Skin of body (tissue), 2 donors: ENCODE data around the gene MST1. TPM values are rescaled to one million over a fixed set of nuclear protein-coding genes. Genes with fewer than 3 reads are reported as not detected.

Source experiments
- DNase-seq: peaks from one replicate; lab custom pipeline; 2025; lab: John Stamatoyannopoulos, UW
- total RNA-seq: library from RNA; depleted of rRNA; stranded (reverse); fragments of >200 nt; gene quantifications from one replicate; pipeline ENCODE4 v1.2.3, GENCODE V29; 2014

Gene MST1
- total RNA-seq, 1 donor from 2014 or later = 8.6 TPM

- no peak for DNase-seq
Measured at GRCh38 chr3:49718858-49719213, 29.6 kb upstream of the MST1 start.

DNA sequence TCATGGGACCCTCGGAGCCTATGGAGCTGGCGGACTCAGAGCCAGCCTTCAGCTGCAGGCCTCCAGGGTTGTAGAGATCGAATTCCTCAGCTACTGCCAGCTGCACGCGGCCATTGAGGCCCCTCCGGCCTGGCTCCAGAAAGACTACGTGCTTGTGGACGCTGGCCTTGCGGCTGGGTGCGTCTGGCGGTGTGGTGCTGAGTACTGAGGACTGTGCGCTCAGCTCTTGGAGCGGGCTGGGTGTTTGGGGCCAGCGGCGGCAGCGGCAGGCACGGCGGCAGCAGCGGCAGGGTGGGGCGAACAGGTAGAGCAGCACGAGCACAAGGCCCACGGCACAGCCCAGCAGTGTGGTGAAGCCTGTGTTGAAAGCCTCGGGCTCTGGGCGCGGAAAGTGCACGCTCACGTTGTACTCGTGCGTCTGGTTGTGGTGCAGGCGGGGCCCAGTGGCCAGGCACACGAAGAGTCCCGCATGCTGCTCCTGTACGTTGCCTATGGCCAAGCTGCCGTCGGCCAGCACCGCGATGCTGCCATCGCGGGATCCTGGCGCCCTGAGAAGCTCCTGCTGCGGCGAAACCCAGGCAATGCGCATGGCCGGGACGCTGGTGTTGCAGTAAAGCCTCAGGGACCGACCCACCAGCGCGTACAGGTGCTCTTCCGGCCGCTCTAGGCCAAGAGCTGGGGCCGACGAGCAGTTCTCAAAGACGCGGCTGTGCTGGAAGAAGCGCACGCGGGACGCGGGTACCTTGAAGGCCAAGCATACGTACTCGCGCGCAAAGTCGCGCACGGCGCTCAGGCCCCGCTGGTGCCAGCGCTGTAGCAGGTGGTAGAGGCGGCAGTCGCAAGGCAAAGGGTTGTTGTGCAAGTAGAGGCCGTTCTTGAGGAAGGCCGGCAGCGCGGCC, 28.9 kb upstream of the MST1 start:
- DNase-seq = no peak

GRCh38 chr3:49717211-49717958, 28.1 kb upstream of the MST1 start:
- DNase-seq = no peak

DNA sequence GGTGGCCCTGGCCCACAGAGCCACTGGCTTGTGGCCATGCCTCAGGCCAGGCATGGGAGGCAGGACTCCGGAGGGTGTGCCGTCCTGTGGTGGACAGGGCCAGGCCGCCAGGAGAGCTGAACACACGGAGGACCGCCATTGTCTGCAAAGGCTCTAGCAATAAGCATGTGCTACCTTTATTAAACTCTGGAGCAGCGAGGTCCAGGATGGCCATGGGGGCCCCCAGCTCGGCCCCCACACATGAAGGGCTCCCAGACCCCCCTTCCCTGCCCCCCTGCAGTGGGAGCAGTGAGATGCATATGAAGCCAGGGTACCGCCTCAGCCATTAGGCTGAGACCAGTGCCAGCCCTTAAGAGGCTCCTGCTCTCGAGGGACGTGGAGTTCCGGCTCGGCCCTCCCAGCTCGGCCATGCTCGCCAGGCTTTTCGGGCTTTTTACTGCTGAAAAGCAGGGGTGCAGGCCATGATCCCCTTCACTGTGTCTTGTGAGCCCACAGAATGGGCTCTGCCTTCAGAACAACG, 27.5 kb upstream of the MST1 start:
- no peak for DNase-seq

DNA sequence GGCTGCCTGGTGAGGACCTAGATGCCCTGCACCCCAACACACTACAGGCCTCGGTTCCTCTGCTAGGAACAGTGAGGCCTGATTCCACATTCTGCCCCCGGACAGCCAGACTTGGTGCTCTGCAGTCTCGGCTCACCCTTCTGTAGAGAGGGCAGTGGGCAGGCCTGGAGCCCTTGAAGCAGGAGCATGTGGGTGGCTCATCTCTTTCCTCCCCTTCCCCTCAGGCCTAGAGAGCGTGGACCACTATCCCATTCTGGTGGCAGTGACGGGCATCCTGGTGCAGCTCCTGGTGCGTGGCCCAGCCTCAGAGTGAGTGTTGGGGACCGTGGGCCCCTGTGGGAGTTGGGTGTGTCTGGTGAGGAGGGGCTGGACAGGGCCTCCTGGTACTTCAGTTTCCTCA, 26.9 kb upstream of the MST1 start:
- DNase-seq = no peak

DNA sequence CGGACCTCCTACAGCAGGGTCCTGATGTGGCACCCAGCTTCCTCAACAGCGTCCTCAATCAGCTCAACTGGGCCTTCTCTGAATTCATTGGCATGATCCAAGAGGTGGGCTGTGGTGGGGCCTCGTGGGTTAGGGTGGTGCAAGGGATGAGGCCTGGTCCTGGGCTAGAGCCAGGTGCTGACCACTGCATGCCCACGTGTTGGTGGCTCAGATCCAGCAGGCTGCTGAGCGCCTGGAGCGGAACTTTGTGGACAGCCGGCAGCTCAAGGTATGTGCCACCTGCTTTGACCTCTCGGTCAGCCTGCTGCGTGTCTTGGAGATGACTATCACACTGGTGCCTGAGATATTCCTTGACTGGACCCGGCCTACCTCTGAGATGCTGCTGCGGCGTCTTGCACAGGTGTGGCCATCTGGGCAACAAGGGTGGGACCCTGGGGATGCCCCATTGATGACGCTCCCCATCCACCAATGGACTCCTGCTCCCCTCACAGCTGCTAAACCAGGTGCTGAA, 26.4 kb upstream of the MST1 start:
- no peak for DNase-seq

DNA sequence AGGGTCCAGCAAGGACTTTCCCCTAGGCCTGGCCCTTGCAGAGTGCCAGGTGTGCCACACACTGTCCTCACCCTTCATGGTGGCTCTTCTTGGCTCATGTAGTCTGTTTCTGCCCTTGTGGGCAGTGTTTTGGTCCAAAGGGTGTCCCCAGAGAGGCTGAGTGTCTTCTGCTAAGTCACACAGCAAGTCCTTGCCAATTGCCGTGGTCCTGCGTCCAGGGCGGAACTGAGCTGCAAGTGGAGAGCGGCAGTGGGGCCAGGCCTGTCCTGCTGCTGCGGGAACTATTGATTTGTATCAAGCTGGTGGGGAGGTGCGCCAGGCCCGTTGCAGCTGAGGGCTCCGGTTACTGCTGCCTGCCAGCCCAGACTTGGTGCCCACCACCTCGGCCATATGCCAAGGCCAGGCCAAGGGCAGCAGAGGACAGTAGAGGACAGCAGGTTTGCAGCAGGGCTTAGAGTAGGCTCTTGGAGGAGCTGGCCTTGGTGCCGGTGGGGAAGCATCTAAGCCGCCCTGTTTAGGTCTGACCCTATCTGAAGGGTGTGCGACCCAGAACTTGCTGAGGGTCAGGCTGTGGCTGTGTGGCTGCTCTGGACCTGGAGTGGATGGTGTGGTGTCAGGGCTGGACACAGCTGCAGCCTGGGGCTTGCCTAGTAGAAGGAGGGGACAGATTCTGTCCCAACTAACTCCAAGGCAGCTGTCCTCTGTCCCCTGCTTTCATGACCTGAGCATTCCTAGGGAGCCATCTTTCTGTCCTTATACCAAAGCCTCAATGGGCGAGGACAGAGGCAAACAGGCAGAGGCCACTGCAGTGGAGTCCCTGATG, 25.7 kb upstream of the MST1 start:
- DNase-seq = no peak

DNA sequence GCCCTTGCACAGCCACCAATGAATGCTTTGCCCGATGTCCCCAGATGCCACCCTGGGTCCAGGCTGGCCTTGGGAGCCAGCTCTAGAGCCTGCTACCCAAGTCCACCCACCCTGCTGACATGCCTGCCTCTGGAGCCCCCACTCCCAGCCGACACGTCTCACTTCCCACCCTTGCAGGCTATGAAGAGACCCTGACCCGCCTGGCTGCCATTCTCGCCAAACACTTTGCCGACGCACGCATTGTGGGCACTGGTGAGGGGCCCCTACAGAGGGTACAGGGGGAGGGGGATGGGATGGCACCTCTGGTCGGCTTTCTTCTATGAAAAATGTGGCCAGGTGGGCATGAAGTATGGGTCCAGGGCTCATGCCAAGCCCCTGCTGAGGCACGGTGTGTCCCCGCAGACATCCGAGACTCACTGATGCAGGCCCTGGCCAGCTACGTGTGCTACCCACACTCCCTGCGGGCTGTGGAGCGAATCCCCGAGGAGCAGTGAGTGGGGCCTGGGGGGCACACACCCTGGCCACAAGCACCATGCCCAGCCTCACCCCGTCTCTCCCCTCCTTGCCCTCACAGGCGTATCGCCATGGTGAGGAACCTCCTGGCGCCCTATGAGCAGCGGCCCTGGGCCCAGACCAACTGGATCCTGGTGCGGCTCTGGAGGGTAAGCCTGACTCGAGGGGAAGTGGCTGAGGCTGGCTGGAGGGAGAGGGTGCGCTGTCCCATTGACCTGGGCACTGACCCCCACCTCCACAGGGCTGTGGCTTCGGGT, 24.2 kb upstream of the MST1 start:
- DNase-seq = no peak

DNA sequence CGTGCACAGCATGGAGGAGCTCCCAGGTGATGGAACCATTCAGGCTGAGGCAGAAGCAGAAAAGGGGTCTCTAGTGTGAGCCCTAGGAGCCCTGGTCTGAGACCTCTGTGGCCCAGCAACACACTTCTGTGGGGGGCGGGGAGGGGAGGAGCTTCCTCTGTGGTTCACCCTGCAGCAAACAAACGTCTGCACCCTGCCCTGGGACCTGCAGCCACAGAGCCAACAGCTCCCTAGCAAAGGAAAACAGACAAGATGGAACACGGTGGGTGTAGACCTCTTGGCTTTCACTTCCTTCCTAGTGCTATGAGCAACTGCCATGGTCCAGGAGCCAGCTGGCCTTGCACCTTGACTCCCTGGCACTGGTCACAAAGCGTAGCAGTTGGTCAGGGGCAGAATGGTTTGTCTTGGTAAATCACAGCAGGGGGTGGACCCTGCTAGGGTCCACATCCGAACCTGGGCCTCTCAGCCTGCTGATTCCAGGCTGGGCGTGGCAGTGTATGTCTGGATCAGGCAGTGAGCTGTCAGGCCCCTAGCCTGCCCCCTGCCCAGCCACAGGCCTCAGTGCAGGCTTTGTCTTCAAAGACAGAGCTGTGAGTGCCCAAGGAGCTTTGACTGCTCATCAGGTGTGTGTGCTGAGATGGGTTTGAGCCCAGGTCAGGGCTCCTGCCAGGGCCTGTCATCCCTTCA, 23.5 kb upstream of the MST1 start:
- DNase-seq = no peak

- no peak for DNase-seq
Measured at GRCh38 chr3:49712166-49712565, 22.9 kb upstream of the MST1 start.

DNA sequence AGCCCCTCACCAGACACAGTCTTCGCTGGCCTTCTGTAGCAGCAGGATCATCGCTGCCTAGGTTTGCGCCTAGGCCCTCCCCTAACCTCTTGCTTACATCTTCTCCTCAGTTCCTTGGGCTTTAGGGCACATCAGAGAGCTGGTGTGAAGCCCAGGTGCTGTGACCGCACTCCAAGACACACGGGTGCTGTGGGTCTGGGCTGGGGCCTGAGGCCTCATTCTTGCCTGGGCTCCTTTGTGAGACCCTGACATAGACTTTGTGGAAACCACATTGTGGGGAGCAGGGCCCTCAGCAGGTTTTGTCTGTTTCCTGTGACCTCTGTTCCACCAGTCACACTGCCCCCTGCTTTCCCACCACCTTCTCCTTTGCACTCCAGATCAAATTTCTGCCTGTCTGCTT, 22.2 kb upstream of the MST1 start:
- DNase-seq = no peak

DNA sequence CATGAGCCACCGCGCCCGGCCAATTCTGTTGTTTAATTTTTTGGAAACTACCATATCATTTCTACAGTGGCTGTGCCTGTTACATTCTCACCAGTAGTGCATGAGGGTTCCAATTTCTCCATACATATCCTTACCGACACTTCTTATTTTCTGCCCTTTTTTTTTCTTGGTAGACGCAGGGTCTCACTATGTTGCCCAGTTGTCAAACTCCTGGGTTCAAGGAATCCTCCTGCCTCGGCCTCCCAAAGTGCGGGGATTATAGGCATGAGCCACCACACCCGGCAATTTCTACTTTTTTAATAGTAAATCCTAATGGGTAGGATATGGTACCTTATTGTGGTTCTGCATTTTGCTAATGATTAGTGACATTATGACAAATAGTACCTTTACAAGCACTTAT, 20.6 kb upstream of the MST1 start:
- DNase-seq = no peak

DNA sequence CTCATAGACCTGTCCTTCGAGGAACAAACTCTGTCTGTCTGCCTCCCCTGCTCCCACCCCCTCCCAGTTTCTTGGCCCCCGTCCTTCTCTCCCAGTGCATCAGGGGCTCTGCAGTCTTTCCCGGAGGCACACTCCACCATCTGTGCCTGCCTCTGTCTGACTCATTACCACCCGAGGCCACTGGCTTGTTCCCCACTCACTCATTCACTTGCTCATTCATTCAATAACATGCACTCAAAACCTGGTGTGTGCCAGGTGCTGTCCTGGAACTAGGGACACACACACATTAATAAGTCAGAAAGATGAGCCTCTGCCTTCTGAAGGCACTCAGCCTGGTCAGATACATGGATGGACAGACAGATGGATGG, 17.8 kb upstream of the MST1 start:
- no peak for DNase-seq

DNA sequence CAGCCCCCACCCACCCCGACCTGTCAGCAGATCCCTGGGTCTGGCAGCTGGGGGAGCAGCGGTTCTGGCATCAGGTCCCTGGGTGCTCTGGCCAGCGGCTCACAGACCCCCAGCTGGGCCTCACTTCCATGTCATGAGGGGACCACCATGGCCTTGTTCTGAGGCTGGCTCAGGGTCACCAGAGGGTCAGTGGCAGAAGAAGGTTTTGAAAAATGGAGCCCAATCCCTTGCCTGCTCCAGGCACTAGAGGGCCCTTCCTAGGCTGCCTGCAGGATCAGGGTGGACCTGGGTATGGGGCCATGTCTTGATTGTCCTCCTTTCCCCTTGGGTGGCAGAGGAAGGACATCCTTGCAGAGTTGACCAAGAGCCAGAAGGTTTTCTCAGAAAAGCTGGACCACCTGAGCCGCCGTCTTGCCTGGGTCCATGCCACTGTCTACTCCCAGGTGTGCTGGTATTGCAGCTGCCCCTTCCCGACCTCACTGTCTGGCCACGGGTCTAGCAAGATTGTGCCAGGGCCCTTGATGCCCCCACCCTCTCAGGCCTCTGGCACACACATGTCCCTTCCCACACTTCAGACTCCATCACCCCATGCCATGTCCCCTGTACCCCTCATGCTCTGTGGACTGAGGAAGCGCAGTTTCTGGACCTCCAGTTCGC, 17.3 kb upstream of the MST1 start:
- no peak for DNase-seq

DNA sequence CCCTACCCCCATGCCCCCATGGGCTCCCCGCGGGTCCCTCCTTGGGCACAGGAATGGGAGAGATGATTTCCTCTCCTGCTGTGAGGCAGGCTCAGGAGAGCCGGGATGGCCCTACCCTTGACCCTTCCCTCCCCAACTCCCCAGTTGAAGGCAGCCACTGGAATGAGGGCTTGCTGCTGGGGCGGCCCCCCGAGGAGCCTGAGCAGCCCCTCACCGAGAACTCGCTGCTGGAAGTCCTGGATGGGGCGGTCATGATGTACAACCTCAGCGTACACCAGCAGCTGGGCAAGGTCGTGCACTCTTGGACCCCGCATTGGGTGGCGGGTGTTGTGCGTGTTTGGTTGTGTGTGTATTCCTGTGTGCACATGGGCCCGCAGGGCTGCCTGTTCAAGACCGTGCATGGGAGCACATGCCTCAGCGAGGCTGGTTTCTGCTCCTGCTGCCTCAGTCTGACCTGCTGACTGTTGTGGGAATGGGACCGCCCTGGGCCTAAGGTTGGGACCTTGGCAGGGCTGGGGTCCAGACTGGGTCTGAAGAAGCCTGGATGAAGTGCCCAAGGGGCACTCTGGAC, 16.2 kb upstream of the MST1 start:
- no peak for DNase-seq

- DNase-seq = no peak
Measured at GRCh38 chr3:49704629-49705028, 15.4 kb upstream of the MST1 start.

GRCh38 chr3:49703956-49704355, 14.7 kb upstream of the MST1 start:
- no peak for DNase-seq

DNA sequence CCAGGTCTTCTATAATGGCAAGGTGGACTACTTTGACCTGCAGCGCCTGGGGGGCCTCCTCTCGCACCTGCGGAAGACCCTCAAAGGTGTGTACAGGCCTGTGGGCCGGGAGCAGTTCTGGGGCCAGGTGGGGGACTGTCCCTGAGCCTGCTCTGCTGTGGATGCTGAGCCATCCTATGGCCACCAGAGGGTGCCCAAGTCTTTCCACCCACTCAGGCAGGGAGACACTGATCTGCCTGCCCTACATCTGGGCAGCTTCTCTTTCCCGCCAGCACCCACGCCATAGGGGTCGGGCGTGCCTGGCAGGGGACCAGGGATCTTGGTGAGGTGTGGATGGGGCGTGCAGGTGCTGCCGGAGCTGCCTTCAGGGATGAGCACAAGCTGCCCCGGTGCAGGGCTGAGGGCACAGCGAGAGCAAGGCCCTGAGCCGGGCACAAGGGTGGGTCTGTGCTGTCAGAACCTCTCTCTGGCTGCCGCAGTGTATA, 14.2 kb upstream of the MST1 start:
- DNase-seq = peak; percentile 15

DNA sequence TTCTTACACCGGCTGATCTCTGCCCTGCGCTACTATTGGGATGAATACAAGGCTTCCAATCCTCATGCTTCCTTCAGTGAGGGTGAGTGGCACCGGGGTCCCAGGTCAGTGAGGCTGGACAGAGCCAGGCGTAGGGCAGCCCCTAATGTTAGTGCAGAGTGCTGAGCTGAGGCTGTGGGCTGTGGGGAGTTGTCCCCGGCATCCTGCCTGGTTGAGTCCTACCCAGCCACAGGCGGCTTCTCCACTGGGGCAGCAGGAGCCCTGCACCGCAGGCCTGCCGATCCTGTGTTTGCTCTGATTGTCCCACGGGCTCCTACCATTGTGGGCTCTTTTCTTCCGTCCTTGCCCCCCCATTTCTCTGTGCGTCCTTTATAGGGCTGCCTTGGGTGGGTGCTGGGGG, 13.4 kb upstream of the MST1 start:
- DNase-seq = no peak
